Skeletal muscle satellite cell (primary cell): Measurements from ENCODE around the gene SH3TC1.

Experiments used
- H3K27me3 ChIP-seq: 2 replicates; pipeline ENCODE4 v1.7.0; 2013; ENCODE audit warnings: low read length; ENCODE audit not compliant: control insufficient read depth, insufficient read depth
- H3K36me3 ChIP-seq: 2 replicates; pipeline ENCODE4 v1.7.0; 2013; ENCODE audit warnings: mild to moderate bottlenecking, control low read depth, low read length; ENCODE audit not compliant: insufficient read depth
- H3K4me1 ChIP-seq: 2 replicates; pipeline ENCODE4 v1.7.0; 2013; ENCODE audit warnings: low read length; ENCODE audit not compliant: control insufficient read depth, insufficient read depth
- H3K4me2 ChIP-seq: 2 replicates; pipeline ENCODE4 v1.7.0; 2013; ENCODE audit warnings: mild to moderate bottlenecking, low read length
- H3K4me3 ChIP-seq: 2 replicates; pipeline ENCODE4 v1.7.0; 2013; ENCODE audit warnings: low read length
- H3K9ac ChIP-seq: 2 replicates; pipeline ENCODE4 v1.7.0; 2013; ENCODE audit warnings: mild to moderate bottlenecking, low read depth, low read length, moderate library complexity
- H3K9me3 ChIP-seq: replicated peaks from 2 replicates; pipeline ENCODE4 v1.7.0; 2013; ENCODE audit warnings: mild to moderate bottlenecking, control low read depth, low read length

The SH3TC1 gene

DNA sequence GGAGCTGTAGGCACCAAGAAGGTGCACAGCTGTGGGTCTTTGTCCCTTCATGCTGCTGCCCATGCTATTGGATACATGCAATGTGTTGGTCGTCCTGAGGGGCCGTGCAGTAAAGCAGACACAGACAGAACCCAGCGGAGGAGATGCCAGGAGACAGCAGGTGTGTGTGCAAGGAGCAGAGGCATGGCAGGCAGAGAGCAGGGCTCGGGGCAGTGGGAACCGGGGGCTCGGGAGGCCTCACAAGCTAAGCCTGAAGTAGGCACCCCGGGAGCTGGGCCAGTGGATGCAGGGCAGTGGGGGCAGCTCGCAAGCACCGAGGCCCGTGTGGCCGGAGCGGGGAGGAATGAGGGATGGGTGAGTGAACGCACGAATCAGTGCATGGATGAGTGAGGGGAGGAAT lies 83.7 kb downstream of the SH3TC1 start:
- peaks cover 20% of the 10 kb centered on the region for H3K4me1 ChIP-seq
- peaks cover 9% of the 10 kb centered on the region for H3K27me3 ChIP-seq
- H3K4me3 ChIP-seq, result no peak overlapping the region
- no peak overlapping the region for H3K4me2 ChIP-seq
- no peak overlapping the region for H3K9ac ChIP-seq
- no peaks in the 10 kb centered on the region for H3K36me3 ChIP-seq
- no peaks in the 10 kb centered on the region for H3K9me3 ChIP-seq

DNA sequence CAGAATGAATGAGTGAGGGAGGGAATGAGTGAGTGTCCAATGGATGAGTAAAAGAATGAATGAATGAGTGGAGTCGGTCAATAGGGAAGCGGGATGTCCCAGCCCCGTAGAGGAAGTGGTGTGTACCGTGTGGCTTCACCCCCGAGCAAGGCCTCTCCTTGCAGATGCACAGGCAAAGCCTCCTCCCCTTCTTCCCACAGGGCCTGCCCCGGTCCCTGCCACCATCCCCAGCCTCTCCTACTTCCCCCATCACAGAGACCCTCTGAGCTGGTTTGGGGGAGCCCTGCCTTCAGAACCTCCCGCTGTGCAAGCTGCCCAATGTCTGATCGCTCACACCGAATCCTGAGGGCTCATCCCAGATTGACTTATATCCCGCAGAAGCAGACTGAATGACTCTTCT lies 84.1 kb downstream of the SH3TC1 start:
- no peak overlapping the region for H3K4me2 ChIP-seq
- no peaks in the 10 kb centered on the region for H3K9me3 ChIP-seq
- H3K4me1 ChIP-seq, result peaks cover 16% of the 10 kb centered on the region
- H3K4me3 ChIP-seq, result no peak overlapping the region
- no peak overlapping the region for H3K9ac ChIP-seq
- no peaks in the 10 kb centered on the region for H3K36me3 ChIP-seq
- H3K27me3 ChIP-seq, result peaks cover 9% of the 10 kb centered on the region

DNA sequence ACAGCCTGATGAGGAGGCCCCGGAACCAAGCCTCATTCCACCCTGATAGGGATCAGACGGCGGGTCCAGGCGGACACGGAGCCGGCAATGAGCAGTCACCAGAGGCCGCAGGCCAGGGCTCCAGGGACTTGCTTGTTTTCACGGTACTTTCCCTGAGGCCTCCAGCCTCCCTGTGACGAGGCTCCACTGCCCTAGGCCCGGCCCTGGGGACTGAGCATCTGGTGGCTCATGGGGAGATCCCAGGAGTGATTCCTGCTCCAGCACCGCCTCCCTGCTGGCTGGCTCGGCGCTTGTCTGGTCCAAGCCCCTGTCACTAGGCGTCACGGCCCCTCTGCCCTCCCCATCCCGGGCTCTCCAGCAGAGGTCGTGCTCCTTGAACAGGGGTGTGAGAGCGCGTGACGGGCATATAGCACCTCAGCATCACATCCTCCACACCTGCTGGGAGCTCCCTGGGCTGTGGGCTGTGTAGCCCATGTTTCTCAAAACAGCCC lies 84.6 kb downstream of the SH3TC1 start:
- peaks cover 11% of the 10 kb centered on the region for H3K4me1 ChIP-seq
- H3K9ac ChIP-seq, result no peak overlapping the region
- H3K4me3 ChIP-seq, result no peak overlapping the region
- no peaks in the 10 kb centered on the region for H3K9me3 ChIP-seq
- H3K4me2 ChIP-seq, result no peak overlapping the region
- no peaks in the 10 kb centered on the region for H3K36me3 ChIP-seq
- H3K27me3 ChIP-seq, result peaks cover 9% of the 10 kb centered on the region

DNA sequence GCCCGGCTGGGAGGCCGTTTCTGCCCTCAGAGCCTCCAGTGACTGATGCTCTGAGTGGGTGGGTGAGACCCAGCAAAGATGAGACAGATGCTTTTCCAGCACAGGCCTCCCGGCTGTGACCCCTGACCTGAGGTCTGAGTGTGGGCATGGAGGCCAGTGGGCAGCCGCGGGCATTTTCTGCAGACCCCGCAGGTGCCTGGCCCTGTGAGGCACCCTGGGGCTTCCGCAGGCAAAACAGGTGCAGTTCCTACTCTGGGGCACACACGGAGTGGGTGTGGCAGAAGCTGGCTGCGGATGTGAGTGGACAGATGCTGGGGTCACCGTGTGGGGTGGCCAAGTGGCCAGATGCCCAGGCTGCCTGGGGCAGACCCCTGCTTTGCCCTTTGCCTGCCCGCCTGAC lies 85.3 kb downstream of the SH3TC1 start:
- peaks cover 3% of the 10 kb centered on the region for H3K4me1 ChIP-seq

DNA sequence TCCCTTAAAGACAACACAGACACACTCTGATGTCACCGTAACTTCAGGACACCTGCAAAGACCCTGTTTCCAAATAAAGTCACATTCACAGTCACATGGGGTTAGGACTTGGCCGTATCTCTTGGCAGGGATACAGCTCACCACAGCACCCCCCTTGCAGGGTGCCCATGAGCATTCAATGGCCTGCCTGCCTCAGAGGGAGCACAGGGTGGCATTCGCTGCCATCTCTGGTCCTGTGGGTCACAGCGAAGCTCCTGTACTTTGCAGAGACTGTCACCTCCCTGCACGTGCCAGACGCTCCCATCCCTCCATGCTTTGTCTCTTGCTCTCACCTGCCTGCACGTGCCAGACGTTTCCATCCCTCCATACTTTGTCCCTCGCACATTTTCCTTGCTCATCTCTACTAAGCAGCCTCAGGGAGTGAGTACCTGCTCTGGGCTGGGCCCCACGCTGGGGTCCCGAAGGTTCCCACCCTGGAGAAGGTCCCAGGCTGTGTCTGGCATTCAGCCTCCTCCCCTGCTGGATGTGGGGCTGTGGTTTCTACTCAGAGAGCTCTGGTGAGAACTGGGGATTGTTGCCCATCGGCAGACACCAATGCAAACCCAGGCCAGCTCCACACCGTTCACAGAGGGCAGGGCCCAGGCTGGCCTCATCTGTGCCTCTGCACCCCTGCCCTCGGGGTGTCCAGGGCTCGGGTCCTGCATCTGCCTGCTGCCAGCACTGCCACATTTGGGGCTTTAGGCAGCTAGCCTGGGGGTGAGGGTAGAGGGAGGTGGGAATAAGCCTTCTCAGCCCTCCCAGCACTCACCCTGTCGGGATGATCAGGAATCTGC lies 86.3 kb downstream of the SH3TC1 start:
- no peak overlapping the region for H3K4me3 ChIP-seq
- H3K4me2 ChIP-seq, result no peak overlapping the region
- no peaks in the 10 kb centered on the region for H3K9me3 ChIP-seq
- no peaks in the 10 kb centered on the region for H3K4me1 ChIP-seq
- no peaks in the 10 kb centered on the region for H3K36me3 ChIP-seq
- peaks cover 9% of the 10 kb centered on the region for H3K27me3 ChIP-seq
- H3K9ac ChIP-seq, result no peak overlapping the region

More for the DNA sequence above, 85.3 kb downstream of the SH3TC1 start:
- Histone ChIP-seq H3K4me2 (no peak overlapping the region), H3K9me3 (no peaks in the 10 kb centered on the region), H3K36me3 (no peaks in the 10 kb centered on the region), H3K4me3 (no peak overlapping the region), H3K9ac (no peak overlapping the region), H3K27me3 (peaks cover 9% of the 10 kb centered on the region)

DNA sequence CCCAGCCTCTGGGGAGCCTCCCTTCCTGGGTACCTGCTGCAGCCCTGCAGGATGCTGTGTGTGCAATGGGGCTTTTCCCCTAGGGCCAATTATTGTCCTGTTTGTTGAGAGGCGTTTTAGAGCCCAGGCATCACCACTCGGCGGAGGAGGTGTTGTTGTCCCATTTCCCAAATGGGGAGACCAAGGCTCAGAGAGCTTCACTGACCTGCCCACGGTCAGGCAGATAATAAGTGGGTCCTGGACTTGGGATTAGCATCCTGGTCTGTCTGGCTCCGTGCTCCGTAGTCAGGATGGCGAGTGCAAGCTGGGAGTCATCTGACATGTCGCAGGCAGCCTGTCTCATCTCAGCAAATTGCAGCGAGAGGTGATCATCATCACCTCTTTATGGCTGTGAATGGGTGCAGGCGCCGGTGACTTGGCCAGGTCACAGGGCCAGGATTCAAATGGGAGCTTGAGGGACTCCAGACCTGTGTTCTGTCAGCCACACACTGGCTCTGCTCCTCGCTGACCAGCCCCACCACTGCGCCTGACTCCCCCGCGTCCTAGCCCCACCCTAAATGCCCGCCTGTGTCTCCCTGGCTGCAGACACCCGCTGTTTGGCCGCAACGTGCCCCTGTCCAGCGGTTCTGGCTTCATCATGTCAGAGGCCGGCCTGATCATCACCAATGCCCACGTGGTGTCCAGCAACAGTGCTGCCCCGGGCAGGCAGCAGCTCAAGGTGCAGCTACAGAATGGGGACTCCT lies 87.1 kb downstream of the SH3TC1 start:
- H3K27me3 ChIP-seq, result peaks cover 9% of the 10 kb centered on the region

DNA sequence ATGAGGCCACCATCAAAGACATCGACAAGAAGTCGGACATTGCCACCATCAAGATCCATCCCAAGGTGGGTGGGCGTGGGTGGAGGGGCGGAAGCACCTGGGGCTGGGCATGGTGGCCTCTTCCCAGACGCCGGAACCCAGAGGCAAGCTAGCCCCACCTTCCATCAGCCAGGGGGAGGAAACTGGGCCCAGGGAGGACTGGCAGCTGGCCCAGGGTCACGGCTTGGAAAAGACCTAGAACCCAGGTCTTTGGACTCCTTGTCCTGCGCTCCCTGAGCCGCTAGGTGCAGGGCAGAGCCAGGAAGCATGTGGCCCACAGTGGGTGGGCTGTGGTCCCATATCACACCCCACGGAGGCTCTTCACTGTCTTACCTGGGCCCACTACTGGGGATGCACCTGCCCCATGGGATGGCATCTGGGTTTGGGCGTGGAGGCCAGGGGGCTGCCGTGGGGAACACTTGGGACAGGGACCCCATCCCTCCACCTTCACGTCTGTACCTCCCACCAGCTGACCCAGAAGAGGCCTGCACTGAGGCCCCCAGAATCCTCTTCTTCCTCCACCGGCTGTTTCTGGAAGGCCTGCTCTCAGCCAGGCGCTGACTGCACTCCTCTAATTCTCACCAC lies 87.7 kb downstream of the SH3TC1 start:
- H3K4me3 ChIP-seq, result no peak overlapping the region
- no peaks in the 10 kb centered on the region for H3K4me1 ChIP-seq
- no peak overlapping the region for H3K4me2 ChIP-seq
- no peak overlapping the region for H3K9ac ChIP-seq
- no peaks in the 10 kb centered on the region for H3K9me3 ChIP-seq
- H3K36me3 ChIP-seq, result no peaks in the 10 kb centered on the region
- H3K27me3 ChIP-seq, result peaks cover 9% of the 10 kb centered on the region

More for the DNA sequence above, 87.1 kb downstream of the SH3TC1 start:
- Histone ChIP-seq H3K4me2 (no peak overlapping the region), H3K9me3 (no peaks in the 10 kb centered on the region), H3K36me3 (no peaks in the 10 kb centered on the region), H3K4me3 (no peak overlapping the region), H3K9ac (no peak overlapping the region), H3K4me1 (no peaks in the 10 kb centered on the region)

DNA sequence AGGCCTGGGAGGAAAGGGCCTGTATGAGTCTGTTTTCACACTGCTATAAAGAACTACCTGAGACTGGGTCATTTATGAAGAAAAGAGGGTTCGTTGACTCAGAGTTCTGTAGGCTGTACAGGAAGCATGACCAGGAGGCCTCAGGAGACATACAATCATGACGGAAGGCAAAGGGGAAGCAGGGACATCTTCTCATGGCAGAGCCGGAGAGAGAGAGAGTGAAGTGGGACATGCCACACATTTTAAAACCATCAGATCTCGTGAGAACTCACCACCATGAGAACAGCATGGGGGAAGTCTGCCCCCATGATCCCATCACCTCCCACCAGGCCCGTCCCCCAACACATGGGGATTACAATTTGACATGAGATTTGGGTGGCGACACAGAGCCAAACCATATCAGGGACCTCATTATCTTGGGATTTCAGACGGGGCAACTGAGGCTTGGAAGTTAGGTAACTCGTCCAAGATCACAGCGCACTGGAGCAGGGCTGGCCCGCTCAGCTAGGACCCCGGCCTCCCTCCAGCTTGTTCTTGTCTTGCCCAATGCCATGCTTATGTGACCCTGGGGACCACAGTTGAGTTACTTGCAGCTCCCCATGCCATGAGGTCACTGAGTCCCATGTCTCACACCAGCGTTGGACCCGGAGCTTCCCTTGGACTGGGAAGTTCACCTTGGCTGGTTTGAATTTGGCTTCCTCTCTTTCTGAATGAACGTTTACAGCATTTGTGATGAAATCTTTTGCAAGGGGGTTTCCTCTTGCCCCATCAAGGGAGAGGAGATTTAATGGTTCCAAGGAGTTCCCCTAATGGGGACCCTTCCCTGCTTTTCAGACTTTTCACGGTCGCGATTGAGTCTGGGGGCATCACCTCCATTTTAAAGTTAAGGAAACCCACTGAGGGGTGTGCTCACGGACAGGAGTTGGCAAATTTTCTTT lies 88.5 kb downstream of the SH3TC1 start:
- no peak overlapping the region for H3K9ac ChIP-seq
- no peaks in the 10 kb centered on the region for H3K4me1 ChIP-seq
- peaks cover 9% of the 10 kb centered on the region for H3K27me3 ChIP-seq
- no peaks in the 10 kb centered on the region for H3K9me3 ChIP-seq
- no peak overlapping the region for H3K4me2 ChIP-seq
- no peak overlapping the region for H3K4me3 ChIP-seq
- no peaks in the 10 kb centered on the region for H3K36me3 ChIP-seq

DNA sequence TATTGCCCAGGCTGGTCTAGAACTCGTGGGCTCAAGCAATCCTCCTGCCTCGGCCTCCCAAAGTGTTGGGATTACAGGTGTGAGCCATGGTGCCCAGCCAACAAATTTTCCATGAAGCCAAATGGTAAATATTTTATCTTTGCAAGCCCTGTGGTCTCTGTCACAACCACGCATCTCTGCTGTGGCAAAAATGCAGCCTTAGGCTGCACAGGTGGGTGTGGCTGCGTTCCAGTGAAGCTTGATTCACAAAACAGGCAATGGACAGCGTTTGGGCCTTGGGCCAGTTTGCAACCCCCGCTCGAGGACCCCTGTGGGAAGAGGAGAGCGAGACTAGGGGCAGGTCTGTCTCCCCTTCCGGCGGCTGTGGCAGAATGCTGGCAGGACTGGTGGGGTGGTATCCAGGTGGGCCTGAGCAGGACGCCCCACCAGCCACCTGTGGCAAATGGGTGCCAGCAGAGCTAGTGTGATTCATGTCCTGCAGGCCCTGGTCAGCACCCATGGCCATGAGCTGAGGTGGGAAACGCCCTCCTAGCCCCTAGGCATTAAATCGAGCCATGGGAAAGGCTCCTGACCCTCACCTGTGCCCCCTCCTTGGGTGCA lies 90.2 kb downstream of the SH3TC1 start:
- H3K4me3 ChIP-seq, result no peak overlapping the region
- H3K9me3 ChIP-seq, result no peaks in the 10 kb centered on the region
- no peaks in the 10 kb centered on the region for H3K4me1 ChIP-seq
- H3K4me2 ChIP-seq, result no peak overlapping the region
- H3K9ac ChIP-seq, result no peak overlapping the region
- H3K36me3 ChIP-seq, result no peaks in the 10 kb centered on the region
- H3K27me3 ChIP-seq, result peaks cover 13% of the 10 kb centered on the region

DNA sequence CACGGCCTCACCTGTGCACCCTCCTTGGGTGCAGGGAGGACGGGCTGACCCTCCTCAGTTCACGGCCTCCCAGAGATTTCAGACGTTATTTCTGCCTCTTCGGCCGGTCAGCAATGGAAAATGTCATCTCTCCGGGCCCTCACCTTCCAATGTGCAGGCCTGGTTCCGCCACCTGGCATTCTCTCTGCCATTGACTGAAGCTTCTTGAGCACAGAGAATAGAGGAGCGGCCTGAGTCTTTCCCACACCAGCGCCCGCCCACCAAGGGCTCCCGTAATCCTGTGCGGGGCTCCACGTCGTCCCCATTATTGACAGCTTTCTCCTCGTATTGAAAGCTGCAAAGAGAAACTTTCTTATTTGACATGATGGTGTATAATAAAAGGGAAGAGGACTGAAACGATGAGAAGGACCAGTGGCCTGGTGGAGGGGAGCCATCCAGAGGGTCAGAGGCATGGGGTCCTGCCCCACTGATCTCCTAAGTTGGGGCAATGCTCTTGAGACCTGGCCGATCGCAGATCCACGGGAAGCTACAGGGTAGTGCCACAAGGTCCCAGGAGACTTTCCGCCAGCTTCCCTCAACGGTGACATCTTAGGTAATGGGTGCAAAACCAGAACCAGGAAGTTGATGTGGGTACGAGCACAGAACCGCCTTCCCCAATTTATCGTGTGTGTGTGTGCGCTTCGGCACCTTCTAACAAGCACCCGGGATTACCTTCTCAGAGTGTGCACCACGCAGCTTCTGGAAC lies 91.0 kb downstream of the SH3TC1 start:
- peaks cover 11% of the 10 kb centered on the region for H3K27me3 ChIP-seq

More for the DNA sequence above, 91.0 kb downstream of the SH3TC1 start:
- H3K4me2 ChIP-seq, result no peak overlapping the region
- no peaks in the 10 kb centered on the region for H3K4me1 ChIP-seq
- H3K9ac ChIP-seq, result no peak overlapping the region
- no peak overlapping the region for H3K4me3 ChIP-seq
- no peaks in the 10 kb centered on the region for H3K36me3 ChIP-seq
- H3K9me3 ChIP-seq, result no peaks in the 10 kb centered on the region
